Loucy (cell line): ENCODE data around the gene MROH8.

Experiments
- H2AFZ ChIP-seq: fragments of 200-600 bp; sonication (generic); 2 replicates; pipeline ENCODE4 v1.6.0; 2016; ENCODE audit warnings: antibody characterized with exemption, mild to moderate bottlenecking, low read length, moderate library complexity
- H3F3A ChIP-seq: fragments of 200-600 bp; 2 replicates; pipeline ENCODE4 v1.6.0; 2016; ENCODE audit warnings: antibody characterized with exemption, low read depth, mild to moderate bottlenecking
- H3K27me3 ChIP-seq: fragments of 200-600 bp; sonication (generic); 2 replicates; pipeline ENCODE4 v1.6.1; 2014; ENCODE audit warnings: low read length, mild to moderate bottlenecking; ENCODE audit not compliant: insufficient read depth, poor library complexity, severe bottlenecking
- H3K36me3 ChIP-seq: fragments of 200-600 bp; sonication (generic); 2 replicates; pipeline ENCODE4 v1.6.1; 2016; ENCODE audit warnings: low read length; ENCODE audit not compliant: insufficient read depth
- H3K4me1 ChIP-seq: fragments of 200-600 bp; sonication (generic); 2 replicates; pipeline ENCODE4 v1.5.1; 2014; ENCODE audit warnings: low read length, mild to moderate bottlenecking; ENCODE audit not compliant: insufficient read depth, poor library complexity, severe bottlenecking
- H3K4me2 ChIP-seq: fragments of 200-600 bp; sonication (generic); 2 replicates; pipeline ENCODE4 v1.6.0; 2014; ENCODE audit warnings: antibody characterized with exemption, low read length, low read depth, mild to moderate bottlenecking; ENCODE audit not compliant: poor library complexity, severe bottlenecking
- H3K4me3 ChIP-seq: fragments of 200-600 bp; sonication (generic); 2 replicates; pipeline ENCODE4 v1.5.1; 2014; ENCODE audit warnings: low read length, mild to moderate bottlenecking, mixed read lengths; ENCODE audit not compliant: poor library complexity, severe bottlenecking
- H3K79me2 ChIP-seq: fragments of 200-600 bp; sonication (generic); 2 replicates; pipeline ENCODE4 v1.6.1; 2014; ENCODE audit warnings: low read length; ENCODE audit not compliant: insufficient read depth
- H3K9ac ChIP-seq: fragments of 200-600 bp; sonication (generic); 2 replicates; pipeline ENCODE4 v1.6.0; 2014; ENCODE audit warnings: mild to moderate bottlenecking, low read depth, low read length, moderate library complexity; ENCODE audit not compliant: poor library complexity, severe bottlenecking
- H3K9me2 ChIP-seq: fragments of 200-600 bp; sonication (generic); replicated peaks from 2 replicates; pipeline ENCODE4 v1.6.1; 2016; ENCODE audit warnings: low read depth, low read length, mixed read lengths
- H3K9me3 ChIP-seq: fragments of 200-600 bp; sonication (generic); 2 replicates; pipeline ENCODE4 v1.6.1; 2014; ENCODE audit warnings: mild to moderate bottlenecking, antibody characterized with exemption, low read length, low read depth; ENCODE audit not compliant: insufficient read depth
- H4K20me1 ChIP-seq: fragments of 200-600 bp; sonication (generic); 2 replicates; pipeline ENCODE4 v1.6.0; 2014; ENCODE audit warnings: antibody characterized with exemption, low read length, mild to moderate bottlenecking; ENCODE audit not compliant: insufficient read depth, poor library complexity, severe bottlenecking
- EZH2phosphoT487 ChIP-seq: fragments of 200-600 bp; IDR thresholded peaks from 2 replicates; pipeline ENCODE4 v1.6.1; 2018; ENCODE audit warnings: antibody characterized with exemption, mild to moderate bottlenecking, moderate library complexity, borderline replicate concordance
- TF ChIP-seq, protein P1 (sequence below): fragments of 200-600 bp; sonication (generic); conservative IDR thresholded peaks from 2 replicates; pipeline ENCODE4 v1.5.1; 2014; ENCODE audit warnings: mild to moderate bottlenecking, antibody characterized with exemption, low read length

MROH8 gene

DNA sequence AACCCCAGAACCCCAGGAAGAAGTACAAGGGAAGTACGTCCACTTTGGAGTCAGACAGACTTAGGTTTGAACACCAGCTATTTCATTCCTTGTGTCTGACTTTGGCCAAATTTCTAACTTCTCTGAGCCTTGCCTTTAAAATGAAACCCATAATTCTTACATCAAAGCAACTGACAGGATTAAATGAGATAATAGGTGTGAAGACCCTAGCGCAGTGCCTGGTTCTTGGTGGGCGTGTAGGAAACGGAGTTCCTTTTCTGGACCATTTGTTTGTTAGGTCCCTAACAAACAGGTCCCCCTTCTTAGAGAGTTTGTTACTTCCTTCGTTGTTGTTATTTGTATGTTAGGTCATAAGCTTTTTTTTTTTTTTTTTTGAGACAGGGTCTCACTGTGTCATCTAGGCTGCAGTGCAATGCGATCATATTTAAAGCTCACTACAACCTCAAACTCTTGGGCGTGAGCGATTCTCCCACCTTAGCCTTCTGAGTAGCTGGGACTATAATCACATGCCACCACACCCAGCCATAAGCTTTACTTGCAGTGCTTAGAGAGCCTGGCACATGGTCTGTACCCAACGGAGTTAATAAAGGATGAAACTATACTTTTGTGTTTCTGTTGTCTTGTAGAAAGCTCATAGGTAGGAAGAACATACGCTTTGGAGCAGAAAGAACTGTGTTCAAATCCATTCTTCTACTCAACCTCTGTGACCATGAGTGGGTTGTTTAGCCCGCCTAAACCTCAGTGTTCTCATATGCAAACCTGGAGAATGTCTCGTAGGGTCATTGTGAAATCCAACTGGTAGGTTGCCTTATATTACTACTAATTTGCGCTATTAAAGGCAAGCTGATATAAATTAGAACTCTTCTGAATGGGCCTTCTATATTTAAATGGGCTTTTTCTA lies 21.8 kb upstream of the MROH8 start:
- Histone ChIP-seq H3K36me3 (peaks cover 96% of the 10 kb centered on the region), H3K27me3 (no peaks in the 10 kb centered on the region), H3K79me2 (peaks cover 42% of the 10 kb centered on the region), H3K4me2 (no peak overlapping the region), H3K9me2 (no peaks in the 10 kb centered on the region), H2AFZ (no peak overlapping the region), H3K9me3 (no peaks in the 10 kb centered on the region), H3F3A (no peaks in the 10 kb centered on the region), H3K9ac (no peak overlapping the region), H3K4me1 (no peaks in the 10 kb centered on the region), H4K20me1 (peaks cover 34% of the 10 kb centered on the region), H3K4me3 (no peak overlapping the region)
- TF ChIP-seq EZH2phosphoT487, result no peak
- TF ChIP-seq, protein P1, sequence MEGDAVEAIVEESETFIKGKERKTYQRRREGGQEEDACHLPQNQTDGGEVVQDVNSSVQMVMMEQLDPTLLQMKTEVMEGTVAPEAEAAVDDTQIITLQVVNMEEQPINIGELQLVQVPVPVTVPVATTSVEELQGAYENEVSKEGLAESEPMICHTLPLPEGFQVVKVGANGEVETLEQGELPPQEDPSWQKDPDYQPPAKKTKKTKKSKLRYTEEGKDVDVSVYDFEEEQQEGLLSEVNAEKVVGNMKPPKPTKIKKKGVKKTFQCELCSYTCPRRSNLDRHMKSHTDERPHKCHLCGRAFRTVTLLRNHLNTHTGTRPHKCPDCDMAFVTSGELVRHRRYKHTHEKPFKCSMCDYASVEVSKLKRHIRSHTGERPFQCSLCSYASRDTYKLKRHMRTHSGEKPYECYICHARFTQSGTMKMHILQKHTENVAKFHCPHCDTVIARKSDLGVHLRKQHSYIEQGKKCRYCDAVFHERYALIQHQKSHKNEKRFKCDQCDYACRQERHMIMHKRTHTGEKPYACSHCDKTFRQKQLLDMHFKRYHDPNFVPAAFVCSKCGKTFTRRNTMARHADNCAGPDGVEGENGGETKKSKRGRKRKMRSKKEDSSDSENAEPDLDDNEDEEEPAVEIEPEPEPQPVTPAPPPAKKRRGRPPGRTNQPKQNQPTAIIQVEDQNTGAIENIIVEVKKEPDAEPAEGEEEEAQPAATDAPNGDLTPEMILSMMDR, result no peak

DNA sequence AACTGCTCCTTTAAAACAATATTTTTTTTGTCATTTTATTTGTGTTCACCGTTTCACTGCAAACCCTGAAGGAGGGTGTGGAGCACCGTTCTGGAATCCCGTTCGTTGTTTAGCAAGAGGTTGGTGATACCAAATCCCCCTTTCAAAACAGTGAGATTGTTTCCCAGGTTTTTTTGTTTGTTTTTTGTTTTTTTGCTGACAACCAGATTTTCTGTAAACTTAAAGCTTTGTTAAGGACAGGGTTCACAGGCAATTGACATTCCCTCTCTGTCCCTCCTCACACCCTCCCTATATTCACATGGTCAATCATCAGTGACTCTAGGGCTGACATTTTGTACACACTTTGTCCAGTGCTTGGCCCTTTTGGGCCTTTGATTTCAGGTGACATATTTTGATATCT lies 21.0 kb upstream of the MROH8 start:
- H3F3A ChIP-seq, result no peaks in the 10 kb centered on the region
- TF ChIP-seq, protein P1, result no peak
- TF ChIP-seq EZH2phosphoT487, result no peak
- peaks cover 49% of the 10 kb centered on the region for H3K79me2 ChIP-seq
- H3K4me2 ChIP-seq, result no peak overlapping the region
- peaks cover 88% of the 10 kb centered on the region for H3K36me3 ChIP-seq
- H2AFZ ChIP-seq, result no peak overlapping the region
- H3K9me2 ChIP-seq, result no peaks in the 10 kb centered on the region
- no peak overlapping the region for H3K9ac ChIP-seq
- H3K9me3 ChIP-seq, result no peaks in the 10 kb centered on the region
- peaks cover 1% of the 10 kb centered on the region for H3K4me1 ChIP-seq
- H4K20me1 ChIP-seq, result peaks cover 35% of the 10 kb centered on the region
- H3K4me3 ChIP-seq, result no peak overlapping the region
- H3K27me3 ChIP-seq, result no peaks in the 10 kb centered on the region

DNA sequence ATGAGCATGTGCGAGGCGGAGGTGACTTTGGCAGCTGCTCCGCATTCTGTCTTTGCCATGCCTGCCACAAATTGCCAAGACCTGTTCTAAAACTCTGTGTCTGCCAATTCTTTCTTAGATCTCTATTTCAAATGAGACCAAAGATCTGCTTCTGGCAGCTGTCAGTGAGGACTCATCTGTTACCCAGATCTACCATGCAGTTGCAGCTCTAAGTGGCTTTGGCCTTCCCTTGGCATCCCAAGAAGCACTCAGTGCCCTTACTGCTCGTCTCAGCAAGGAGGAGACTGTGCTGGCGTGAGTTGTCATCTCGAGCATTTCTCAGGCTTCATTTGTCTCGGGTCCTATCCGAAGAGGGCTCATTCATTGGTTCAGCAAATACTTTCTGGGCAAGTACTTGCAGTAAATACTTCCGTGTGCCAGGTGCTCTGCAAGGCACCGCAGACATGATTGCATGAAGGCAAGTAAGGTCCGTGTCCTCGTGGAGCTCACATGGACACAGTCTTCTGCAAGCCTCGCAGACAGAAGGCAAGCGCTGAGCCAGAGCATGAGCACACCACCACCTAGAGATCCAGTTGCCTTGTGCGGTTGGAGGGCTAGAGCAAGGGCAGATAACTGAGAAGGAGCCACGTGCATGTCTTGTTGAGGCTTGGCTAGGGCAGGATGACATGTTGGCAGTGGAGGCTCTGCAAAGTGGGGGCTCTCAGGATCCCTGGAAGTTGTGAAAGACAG lies 19.7 kb upstream of the MROH8 start:
- H3K27me3 ChIP-seq, result no peaks in the 10 kb centered on the region

More for the DNA sequence above, 19.7 kb upstream of the MROH8 start:
- H3K4me2 ChIP-seq, result no peak overlapping the region
- H3K36me3 ChIP-seq, result peaks cover 75% of the 10 kb centered on the region
- H3K4me3 ChIP-seq, result no peak overlapping the region
- H3K4me1 ChIP-seq, result peaks cover 11% of the 10 kb centered on the region
- peaks cover 41% of the 10 kb centered on the region for H4K20me1 ChIP-seq
- no peaks in the 10 kb centered on the region for H3K9me2 ChIP-seq
- no peak for TF ChIP-seq EZH2phosphoT487
- TF ChIP-seq, protein P1, result no peak
- H3K79me2 ChIP-seq, result peaks cover 54% of the 10 kb centered on the region
- H3F3A ChIP-seq, result peaks cover 3% of the 10 kb centered on the region; the same call in 1 of the 2 replicates
- no peak overlapping the region for H3K9ac ChIP-seq
- H3K9me3 ChIP-seq, result no peaks in the 10 kb centered on the region
- H2AFZ ChIP-seq, result no peak overlapping the region
